Stimulated activated CD4-positive, alpha-beta T cell treated with anti-CD3 and anti-CD28 coated beads, Interleukin-4, amount 100 ng/mL, for 24 hours (primary cell): ENCODE data around the gene FASN.
"Not testable (repeated sequence)": the region's sequence is repeated elsewhere in the genome, so short reads cannot be mapped to it uniquely, and the experiment has no call there.

Source experiments
- DNase-seq: peaks from one replicate; pipeline ENCODE4 v3.0.0-alpha.2; 2020

FASN gene

DNA sequence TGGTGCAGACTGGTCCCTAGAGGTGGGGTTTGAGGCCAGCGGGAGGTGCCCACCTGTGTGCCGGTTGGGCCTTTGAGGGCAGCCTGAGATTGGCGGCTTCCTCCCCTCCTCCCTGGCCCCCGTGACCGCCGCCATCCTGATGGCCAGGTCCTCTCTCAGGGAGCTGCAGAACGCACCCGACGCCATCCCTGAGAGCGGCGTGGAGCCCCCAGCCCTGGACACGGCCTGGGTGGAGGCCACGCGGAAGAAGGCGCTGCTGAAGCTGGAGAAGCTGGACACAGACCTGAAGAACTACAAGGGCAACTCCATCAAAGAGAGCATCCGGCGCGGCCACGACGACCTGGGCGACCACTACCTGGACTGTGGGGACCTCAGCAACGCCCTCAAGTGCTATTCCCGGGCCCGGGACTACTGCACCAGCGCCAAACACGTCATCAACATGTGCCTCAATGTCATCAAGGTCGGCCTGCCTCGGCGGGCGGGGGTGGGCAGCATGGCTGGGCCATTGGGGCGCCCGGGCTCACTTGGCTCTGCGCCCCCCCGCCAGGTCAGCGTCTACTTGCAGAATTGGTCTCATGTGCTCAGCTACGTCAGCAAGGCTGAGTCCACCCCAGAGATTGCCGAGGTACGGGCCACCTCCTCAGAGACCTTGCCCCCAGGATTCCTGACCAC lies 43.5 kb downstream of the FASN start:
- DNase-seq, result no peak

DNA sequence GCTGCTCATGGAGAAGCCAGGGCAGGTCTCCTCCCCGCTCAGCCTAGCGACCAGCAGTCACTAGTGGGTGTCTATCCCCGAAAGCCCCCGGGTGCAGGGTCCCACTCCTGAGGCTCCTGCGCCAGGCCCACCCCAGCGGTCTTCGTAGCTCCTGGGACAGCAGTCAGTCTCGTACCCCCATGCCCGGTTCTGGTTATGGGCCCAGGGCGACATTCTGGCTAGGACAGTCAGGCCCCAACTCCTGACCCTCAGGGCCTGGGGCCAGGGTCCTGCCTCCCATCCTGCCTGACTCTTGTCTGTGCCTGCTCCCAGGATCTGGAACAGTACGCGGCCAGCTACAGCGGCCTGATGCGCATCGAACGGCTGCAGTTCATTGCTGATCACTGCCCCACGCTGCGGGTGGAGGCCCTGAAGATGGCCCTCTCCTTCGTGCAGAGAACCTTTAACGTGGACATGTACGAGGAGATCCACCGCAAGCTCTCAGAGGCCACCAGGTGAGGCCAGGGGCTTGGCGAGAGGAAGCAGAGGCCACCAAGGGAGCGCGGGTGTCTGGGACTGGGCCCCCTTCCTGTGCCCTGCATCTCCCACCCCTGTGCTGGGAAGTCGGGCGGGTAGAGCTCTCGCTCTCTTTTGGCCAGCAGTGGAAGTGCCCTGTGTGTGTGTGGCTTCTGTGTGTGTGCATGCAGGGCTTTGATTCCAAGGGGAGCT lies 44.3 kb downstream of the FASN start:
- no peak for DNase-seq

DNA sequence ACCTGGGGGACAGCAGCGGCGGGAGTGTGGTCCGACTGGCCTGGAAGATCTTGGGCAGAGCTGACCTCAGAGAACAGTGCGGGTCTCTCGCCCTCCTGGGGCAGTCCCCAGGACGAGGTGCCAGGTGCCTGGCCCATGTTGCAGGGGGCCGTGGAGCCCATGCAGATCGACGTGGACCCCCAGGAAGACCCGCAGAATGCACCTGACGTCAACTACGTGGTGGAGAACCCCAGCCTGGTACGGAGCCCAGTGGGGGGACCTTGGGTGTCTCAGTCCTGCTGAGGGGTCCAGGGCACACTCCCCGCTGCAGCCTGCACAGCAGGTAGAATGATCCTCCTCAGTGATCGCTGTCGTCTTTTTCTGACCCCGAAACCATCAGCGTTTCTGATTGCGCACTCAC lies 44.9 kb downstream of the FASN start:
- no peak for DNase-seq

DNA sequence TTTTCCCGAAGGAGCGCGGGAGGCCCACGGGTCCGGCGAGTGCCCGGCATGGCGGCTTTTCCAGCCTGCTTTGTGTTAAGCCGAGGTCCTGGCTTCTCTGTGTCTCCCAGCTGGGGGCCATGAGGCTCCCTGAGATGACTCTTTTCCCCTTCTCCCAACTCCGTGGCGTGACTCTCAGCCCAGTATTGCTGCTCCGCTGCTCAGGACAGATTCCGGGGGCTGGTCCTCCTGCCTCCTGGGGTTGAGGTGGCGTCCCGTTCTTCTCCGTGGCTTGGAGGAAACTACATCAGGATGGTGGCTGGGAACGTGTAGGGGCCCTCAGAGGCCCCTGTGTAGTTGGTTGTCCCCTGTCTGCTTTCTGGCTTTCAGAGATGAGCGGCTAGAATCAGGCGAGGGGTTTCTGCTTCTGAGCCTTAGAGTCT lies 45.4 kb downstream of the FASN start:
- no peak for DNase-seq

DNA sequence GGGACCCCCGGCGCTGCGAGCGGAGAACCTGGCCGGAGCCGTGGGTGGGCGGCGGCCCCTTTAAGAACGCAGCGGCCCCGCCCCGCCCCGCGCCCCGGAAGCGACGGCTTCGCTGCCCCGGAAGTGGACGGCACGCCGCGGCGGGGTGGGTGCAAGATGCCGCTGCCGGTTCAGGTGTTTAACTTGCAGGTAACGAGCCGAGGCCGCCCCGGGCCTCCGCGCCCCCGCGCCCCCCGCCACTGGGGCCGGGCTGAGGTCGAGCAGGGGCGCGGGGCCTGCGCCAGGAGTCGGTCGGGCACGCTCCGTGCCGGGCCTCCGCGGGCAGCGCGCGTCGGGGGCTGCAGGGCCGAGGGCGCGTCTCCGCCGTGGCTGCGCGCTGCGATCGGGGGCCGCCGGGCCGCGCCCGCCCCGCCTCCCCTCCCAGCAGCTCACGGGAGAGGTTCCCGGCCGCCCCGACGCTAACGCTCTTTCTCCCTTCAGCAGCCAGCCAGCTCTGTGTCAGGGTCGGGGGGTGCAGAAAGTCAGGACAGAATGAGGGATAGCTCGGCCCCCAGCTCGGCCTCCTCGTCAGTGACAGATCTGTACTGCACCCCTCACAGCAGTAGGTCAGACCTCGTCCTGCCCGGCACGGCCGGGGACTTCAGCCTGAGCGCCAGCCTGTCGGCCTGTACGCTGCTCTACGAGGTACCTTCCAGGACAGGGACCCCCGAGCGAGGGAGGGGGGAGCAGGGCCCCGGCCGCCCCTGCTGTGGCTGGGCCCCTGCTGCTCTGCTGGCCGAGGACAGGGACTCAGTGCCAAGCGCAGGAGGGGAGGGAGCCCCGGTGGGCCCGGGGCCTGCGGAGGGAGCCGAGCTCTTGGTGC lies 46.0 kb downstream of the FASN start, which contains the start of the genes GPS1 and RFNG:
Gene GPS1, plus strand, starts transcription at position 123 of the 862 bp plus-strand sequence. Its CDS starts 34 bp downstream, at position 157.
Gene RFNG, minus strand, starts transcription at position 36 of the 862 bp plus-strand sequence. CDS start 45 bp downstream, outside the sequence.
- peak; percentile 84 for DNase-seq

DNA sequence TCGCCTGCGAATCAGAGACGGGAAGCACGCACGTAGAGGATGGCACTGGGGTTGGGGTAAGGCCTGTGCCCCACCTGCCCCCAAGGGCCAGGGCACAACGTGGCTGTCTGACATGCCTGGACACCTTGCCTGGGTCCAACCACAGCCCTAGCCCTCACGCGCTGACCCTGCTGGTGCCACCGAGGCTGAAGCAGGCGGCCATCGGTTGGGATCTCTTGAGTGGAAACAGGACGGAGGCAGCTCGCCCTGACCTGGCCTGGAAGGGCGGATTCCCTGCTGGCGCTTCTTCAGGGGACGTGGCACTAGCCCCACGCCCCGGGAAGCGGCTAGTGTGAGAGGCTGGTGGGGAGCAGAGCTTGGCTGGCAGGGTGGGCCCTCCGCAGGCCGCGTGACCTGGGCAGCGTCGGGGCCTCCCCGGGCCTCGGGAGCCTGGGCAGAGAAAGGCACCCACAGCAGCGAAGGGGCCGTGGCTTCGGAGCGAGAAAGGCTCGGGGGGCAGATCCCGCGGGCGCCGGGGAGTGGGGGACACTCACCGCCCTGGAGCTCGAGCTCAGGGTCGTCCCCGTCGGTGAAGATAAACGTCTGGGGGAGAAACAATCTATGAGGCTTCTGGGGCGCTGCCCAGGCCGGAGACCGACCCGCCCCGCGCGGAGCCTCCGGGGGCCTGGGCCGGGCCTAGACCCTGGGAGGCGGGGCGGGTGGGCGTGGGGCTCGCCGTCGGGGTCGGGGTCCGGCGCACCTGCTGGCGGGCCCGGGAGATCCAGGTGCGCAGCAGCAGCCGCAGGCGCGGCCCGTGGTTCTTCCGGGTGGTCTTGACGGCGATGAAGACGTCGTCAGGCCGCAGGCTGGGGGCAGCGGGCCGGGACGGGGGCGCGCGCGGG lies 47.0 kb downstream of the FASN start:
- DNase-seq, result no peak

DNA sequence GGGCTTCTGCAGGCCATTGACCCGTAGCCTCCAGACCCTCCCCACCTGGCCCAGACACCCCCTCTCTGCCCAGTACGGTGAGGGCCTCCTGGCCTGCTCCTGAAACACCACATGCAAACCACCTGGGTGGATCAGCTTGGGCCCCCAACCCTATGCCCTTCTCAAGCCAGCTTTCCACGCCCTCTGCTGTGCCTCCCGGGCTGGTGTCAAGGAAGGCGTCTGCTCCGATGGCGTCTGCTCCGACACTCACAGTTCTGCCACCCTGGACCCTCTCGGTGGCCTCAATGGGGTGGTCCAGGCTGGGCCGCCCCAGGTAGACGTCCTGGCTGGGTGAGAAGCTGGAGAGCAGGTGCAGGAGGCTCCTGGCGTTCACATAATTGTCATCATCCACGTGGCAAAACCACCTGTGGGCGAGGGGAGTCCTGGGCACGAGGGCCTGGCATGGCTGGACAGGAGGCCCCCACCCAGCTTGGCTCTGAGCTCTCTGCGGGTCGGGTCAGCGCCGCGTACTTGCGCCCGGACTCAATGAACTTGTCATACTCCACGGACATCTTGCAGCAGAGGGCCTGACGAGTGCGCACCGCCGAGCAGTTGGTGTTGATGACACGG lies 47.8 kb downstream of the FASN start:
- DNase-seq, result no peak

DNA sequence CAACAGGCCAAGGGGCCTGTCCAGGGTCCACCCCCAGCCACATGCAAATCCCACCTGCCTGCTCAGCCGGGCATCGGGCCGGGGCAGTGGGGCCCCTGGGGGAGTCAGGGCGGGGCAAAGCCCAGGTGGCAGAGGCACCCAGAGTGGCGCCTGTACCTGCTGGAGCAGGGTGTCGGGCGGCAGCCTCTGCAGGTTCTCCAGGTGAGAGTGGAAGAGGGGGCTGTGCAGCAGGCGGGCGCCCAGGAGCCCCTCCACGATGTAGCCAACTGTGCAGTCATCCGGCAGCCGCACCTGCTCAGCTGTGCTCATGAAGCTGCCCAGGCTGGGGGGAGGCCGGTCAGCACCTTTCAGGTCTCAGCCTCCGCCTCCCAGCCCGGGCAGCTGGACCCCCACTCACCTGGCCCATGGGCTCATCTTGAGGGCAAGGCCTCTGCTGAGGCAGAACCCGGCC lies 48.5 kb downstream of the FASN start:
- no peak for DNase-seq

DNA sequence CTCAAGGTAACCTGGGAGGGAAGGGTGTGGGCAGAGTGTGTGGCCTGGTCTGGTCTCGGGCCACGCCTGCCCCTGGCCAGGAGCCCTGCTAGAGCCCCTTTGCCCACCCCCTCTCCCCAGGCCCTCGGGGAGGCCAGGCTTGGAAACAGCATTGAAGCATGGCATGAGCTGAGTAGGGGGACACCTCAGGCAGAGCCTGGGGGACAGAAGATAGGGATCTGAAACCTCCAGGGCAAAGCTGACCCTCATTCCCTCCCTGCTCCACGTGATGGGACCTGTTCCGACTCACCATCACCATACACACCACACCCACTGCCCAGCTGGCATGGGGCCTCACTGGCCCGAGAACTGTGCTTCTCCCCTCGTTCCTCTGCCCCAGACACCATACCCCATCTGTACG lies 48.9 kb downstream of the FASN start:
- DNase-seq, result no peak

DNA sequence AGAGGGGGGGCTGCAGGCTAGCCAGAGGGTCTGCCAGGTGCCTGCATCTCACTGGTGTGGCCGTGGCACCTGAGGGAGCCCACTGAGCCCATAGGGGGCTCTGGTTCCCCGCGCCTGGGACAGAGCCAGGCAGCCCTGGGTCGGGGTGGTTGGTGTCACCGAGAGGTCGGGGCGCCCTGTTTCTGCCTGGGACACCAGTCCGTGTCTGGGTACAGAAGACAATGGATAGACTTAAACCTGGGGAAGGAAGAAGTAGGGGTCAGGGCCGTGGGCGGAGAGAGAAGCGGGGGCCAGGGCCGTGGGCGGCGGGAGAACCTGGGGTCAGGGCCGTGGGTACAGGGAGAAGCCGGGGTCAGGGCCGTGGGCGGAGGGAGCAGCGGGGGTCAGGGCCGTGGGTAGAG lies 49.5 kb downstream of the FASN start:
- DNase-seq, result no peak

DNA sequence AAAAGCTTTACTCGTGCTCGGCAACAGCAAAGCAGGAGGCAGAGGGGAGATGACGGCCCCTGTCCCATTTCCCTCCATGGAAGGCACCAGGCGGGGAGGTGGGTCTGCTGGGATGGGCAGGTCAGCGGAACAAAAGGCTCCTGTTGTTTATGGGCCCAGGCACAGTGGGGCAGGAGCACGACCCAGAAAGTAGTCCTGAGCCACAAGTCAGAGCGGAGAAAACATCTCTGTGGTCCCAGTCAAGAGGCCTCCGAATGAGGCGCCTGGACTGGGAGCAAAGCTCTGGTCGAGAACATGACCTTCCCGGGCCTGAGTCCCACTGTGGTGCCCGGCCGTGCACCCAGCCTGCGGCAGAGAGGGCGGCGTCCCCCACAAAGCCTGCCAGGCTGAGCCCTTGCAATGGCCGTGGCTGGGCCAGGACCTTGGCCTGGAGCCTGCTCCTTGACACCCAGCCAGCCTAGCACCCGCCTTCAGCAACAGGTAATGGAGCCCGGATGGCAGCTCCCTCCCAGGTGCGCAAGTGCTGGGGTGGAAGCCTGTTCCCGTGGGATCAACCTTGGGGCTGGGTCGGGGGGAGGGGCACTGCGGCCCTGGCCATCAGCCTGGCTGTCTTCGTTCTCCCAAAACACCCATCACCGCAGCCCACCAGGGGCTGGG lies 50.0 kb downstream of the FASN start:
- no peak for DNase-seq

DNA sequence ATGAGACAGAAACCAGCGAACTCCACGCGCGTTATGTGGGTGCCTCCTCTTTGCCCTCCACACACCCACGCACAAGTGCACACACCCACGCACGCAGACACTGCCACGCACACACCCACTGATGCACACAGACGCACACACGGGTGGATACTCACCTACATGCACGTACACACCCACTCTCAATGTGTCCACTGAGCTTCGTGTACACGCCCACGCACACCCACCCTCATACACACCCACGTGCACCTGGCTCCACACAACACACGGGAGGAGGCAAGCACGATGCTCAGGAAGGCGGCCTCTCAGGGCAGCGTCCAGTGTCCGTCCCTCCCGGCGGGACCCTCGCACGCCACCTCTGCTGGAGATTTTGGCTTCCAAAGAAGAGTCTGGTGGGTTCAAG lies 50.7 kb downstream of the FASN start:
- no peak for DNase-seq

DNA sequence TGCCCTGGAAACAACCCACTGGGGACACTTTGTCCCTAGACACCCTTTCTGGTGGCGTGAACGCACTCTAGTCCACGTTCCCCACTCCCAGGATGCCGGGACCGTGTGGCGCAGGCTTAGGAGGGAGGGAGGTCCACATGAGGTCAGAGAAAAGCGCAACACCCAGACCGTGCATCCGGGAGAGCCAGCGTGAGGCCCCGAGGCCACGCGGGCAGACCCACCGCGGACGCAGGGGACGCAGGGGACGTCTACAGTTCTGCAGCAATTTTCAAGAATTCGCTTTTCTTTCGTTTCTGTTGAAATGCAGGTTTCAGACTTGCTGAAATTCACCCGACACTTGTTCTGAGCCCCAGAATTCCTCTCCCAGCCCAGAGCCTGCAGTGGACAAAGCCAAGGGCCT lies 51.1 kb downstream of the FASN start:
- no peak for DNase-seq

DNA sequence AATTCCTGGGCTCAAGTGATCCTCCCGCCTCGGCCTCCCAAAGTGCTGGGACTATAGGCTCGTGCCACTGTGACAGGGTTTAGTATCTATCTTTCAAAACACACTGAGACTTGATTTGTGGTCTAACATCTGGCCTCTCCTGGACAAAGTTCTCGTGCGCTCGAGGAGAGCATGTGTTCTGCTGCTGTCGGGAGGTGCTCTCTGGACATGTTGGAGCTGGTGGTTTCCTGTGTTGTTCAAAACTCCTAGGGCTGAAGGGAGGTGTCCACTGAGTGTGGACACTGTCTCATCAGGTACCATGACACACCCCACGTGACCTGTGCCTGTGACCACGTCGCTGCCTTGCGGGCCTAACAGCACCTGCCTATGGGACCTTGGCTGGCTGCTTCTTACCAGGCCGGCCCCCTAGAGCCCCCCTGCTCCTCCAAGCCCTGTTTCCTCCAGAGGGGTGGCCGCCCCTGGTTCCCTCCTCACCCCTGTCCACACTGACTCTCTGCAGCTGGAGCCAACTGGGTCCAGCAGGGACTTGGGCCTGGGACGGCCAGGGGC lies 52.0 kb downstream of the FASN start:
- DNase-seq, result no peak

DNA sequence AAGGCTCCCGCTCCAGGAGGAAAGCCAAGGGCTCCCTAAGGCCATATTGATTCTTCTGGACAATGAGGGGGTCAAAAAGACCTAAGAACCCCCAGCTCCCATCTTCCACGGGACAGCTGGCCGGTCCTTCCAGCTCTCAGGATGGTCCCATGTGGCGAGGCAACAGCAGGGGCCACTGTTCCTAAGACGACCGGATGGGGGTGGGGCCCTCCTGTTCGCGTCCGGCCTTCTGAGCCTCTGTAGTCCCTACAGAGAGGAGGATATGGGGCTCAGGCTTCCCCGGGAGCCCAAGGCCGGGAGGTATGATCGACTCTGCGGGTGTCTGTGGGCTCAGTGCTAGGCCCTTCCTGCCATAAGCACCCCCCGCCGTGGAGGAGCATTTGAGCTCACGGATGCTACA lies 54.5 kb downstream of the FASN start:
- no peak for DNase-seq

DNA sequence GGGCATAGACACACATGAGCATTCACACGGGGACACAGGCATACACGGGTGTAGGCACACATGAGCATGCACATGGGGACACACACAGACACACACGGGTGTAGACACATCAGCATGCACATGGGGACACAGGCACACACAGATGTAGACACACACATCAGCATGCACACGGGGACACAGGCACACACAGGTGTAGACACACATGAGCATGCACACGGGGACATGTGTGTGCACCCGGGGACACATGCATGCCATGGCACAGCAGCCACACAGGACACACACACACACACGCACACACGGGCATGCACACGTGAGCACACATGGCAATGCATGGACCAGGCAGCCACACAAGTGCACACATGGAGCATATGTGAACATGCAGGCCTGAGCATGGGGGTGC lies 55.4 kb downstream of the FASN start:
- no peak for DNase-seq

DNA sequence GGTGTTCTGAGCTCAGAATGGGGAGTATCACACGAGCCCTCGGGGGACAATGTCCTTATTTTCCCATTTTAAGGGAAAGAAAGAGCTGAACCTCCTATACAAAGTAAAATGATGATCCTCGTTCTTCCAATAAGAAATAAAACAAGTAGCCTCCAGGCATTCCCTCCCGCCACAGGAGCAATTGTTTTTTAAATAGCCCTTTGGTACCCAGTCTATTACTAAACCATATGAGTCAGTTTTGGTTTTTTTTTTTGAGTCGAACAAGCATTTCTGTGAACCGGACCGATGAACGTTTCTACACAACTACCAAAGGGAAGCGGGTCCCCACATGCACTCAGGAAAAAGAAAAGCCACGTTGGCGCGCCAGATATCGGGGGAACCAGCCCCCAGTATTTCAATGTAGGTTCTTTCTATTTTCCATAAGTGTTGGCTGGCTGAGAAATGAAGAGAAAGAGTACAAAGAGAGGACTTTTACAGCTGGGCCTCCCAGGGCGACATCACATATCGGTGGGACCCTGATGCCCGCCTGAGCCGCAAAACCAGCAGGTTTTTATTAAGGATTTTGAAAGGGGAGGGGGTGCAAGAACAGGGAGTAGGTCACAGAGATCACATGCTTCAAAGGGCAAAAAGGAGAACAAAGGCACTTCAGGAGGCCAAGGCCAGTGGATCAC lies 56.8 kb downstream of the FASN start:
- DNase-seq, result no peak

DNA sequence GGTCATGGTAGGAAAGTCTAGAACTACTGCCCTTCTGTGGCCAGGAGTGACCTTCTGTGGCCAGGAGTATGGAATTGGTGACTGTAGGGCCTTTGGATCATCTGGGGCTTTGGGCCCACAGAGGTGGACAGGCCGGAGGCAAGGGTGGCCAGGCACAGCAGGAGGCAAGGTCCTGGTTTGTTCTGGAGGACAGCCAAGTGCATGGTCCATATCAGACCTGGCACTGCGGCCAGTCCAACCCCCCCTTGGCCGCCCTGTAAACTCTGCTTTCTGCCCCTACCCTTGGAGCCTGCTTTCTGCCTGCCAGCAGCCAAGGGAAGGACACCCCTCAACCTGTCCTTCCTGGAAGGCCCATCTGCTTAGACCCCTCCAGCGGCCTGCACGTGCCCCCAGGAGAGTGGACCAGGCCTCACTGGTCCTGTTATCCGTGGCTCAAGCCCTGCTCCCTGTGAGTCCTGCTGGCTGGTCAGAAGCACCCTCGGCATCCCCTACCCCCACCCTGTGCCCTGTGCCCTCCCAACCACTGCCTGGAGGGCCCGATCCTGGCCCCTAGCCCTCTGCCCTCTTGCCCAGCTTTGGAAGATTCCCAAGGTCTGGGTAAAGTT lies 58.2 kb downstream of the FASN start:
- no peak for DNase-seq

DNA sequence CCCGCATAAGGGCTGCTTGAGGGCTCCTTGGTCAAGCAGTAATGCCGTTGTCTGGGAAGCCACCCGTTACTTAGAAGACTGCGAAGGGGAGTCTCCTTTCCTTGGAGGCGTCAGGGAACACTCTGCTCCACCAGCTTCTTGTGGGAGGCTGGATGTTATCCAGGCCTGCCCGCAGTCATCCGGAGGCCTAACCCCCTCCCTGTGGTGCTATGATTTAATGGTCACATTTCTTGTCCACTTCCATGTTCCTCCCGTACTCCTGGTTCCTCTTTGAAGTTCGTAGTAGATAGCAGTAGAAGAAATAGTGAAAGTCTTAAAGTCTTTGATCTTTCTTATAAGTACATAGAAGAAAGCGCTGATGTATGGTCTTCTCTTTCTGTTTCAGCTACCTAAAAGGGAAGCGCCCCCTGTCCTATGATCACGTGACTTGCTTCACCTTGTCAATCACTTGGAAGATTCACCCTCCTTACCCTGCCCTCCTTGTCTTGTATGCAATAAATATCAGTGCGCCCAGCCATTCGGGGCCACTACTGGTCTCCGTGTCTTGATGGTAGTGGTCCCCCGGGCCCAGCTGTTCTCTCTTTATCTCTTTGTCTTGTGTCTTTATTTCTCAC lies 59.1 kb downstream of the FASN start:
- not testable (repeated sequence) for DNase-seq

DNA sequence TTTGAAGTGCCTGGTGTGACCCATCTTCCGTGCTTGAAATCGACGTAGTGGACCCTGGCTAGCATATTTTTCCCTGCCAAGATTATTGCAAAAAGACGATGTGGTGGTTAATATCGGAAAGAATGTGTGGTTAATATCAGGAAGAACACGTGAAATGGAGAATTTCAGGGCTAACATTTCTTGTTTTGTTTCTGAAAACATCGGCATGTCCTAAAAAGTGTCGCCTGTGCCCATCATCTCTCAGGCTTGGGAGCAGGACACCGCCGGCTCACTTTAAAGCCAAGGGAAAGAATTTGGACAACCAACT lies 60.2 kb downstream of the FASN start:
- DNase-seq, result no peak
